Activated T-cell treated with anti-CD3 and anti-CD28 coated beads, Interleukin-2, amount 50 U/mL, for 24 hours (primary cell): ENCODE results near the gene NOL4.
"Not testable (repeated sequence)": the region's sequence is repeated elsewhere in the genome, so short reads cannot be mapped to it uniquely, and the experiment has no call there.

Experiments used
- DNase-seq: peaks from one replicate; pipeline ENCODE4 v3.0.0-alpha.2; 2020
- H3K27ac Mint-ChIP-seq: 2 replicates; pipeline ENCODE4 v1.8.0; 2020; ENCODE audit warnings: mild to moderate bottlenecking, mixed read lengths
- H3K27me3 Mint-ChIP-seq: 2 replicates; pipeline ENCODE4 v1.8.0; 2020; ENCODE audit warnings: mixed read lengths
- H3K36me3 Mint-ChIP-seq: 2 replicates; pipeline ENCODE4 v1.8.0; 2020; ENCODE audit warnings: low read depth, mixed read lengths
- H3K4me1 Mint-ChIP-seq: 2 replicates; pipeline ENCODE4 v1.8.0; 2020; ENCODE audit warnings: low read depth, mixed read lengths
- H3K4me3 Mint-ChIP-seq: 2 replicates; pipeline ENCODE4 v1.8.0; 2020; ENCODE audit warnings: mild to moderate bottlenecking, moderate library complexity, mixed read lengths
- H3K9me3 Mint-ChIP-seq: 2 replicates; pipeline ENCODE4 v1.8.0; 2020; ENCODE audit warnings: mixed read lengths

NOL4 gene

GRCh38 chr18:34224423-34225217 is at the start of gene NOL4:
Gene NOL4, minus strand, starts transcription at chr18:34224913. Its CDS starts 1,660 bp downstream, at chr18:34223253.
- no peak within 1 kb of the TSS for H3K4me3 Mint-ChIP-seq
- H3K9me3 Mint-ChIP-seq: peaks cover 2% of the 10 kb centered on the region
- H3K27ac Mint-ChIP-seq: no peak within 1 kb of the TSS
- peaks cover 45% of the 10 kb centered on the region for H3K27me3 Mint-ChIP-seq
- DNase-seq: no peak
- H3K4me1 Mint-ChIP-seq: peaks cover 5% of the 10 kb centered on the region
- no peaks in the 10 kb centered on the region for H3K36me3 Mint-ChIP-seq

- not testable (repeated sequence) for H3K27ac Mint-ChIP-seq, H3K36me3 Mint-ChIP-seq, H3K4me1 Mint-ChIP-seq, H3K27me3 Mint-ChIP-seq, H3K4me3 Mint-ChIP-seq, DNase-seq
- H3K9me3 Mint-ChIP-seq: peaks cover 23% of the 10 kb centered on the region
Observed at GRCh38 chr18:34266029-34266428, 41.3 kb upstream of the NOL4 start.

GRCh38 chr18:34261865-34262780 is 37.4 kb upstream of the NOL4 start:
- Mint-ChIP-seq H3K36me3 (no peaks in the 10 kb centered on the region), H3K9me3 (peaks cover 26% of the 10 kb centered on the region), H3K4me1 (no peaks in the 10 kb centered on the region), H3K27me3 (no peaks in the 10 kb centered on the region), H3K27ac (no peak overlapping the region), H3K4me3 (no peak overlapping the region)
- DNase-seq: no peak

GRCh38 chr18:34258176-34258575 is 33.5 kb upstream of the NOL4 start:
- peaks cover 15% of the 10 kb centered on the region for H3K9me3 Mint-ChIP-seq
- DNase-seq: no peak
- no peaks in the 10 kb centered on the region for H3K36me3 Mint-ChIP-seq
- no peak overlapping the region for H3K27ac Mint-ChIP-seq
- no peaks in the 10 kb centered on the region for H3K27me3 Mint-ChIP-seq
- H3K4me1 Mint-ChIP-seq: no peaks in the 10 kb centered on the region
- no peak overlapping the region for H3K4me3 Mint-ChIP-seq

- H3K36me3 Mint-ChIP-seq: no peaks in the 10 kb centered on the region
- no peaks in the 10 kb centered on the region for H3K4me1 Mint-ChIP-seq
- no peak overlapping the region for H3K27ac Mint-ChIP-seq
- DNase-seq: no peak
- H3K9me3 Mint-ChIP-seq: peaks cover 23% of the 10 kb centered on the region
- H3K4me3 Mint-ChIP-seq: no peak overlapping the region
- H3K27me3 Mint-ChIP-seq: no peaks in the 10 kb centered on the region
Observed at GRCh38 chr18:34251919-34252318, 27.2 kb upstream of the NOL4 start.

GRCh38 chr18:34248727-34249126 is 24.0 kb upstream of the NOL4 start:
- DNase-seq: no peak
- no peaks in the 10 kb centered on the region for H3K4me1 Mint-ChIP-seq
- H3K36me3 Mint-ChIP-seq: no peaks in the 10 kb centered on the region
- no peak overlapping the region for H3K27ac Mint-ChIP-seq
- H3K9me3 Mint-ChIP-seq: peaks cover 28% of the 10 kb centered on the region
- no peak overlapping the region for H3K4me3 Mint-ChIP-seq
- no peaks in the 10 kb centered on the region for H3K27me3 Mint-ChIP-seq

GRCh38 chr18:34242739-34243138 is 18.0 kb upstream of the NOL4 start:
- H3K27me3 Mint-ChIP-seq: no peaks in the 10 kb centered on the region
- no peaks in the 10 kb centered on the region for H3K36me3 Mint-ChIP-seq
- H3K4me3 Mint-ChIP-seq: no peak overlapping the region
- no peak overlapping the region for H3K27ac Mint-ChIP-seq
- no peak for DNase-seq
- H3K4me1 Mint-ChIP-seq: no peaks in the 10 kb centered on the region
- H3K9me3 Mint-ChIP-seq: peaks cover 34% of the 10 kb centered on the region

- H3K36me3 Mint-ChIP-seq, H3K27me3 Mint-ChIP-seq, H3K4me1 Mint-ChIP-seq, H3K4me3 Mint-ChIP-seq, DNase-seq, H3K27ac Mint-ChIP-seq, H3K9me3 Mint-ChIP-seq: not testable (repeated sequence)
Observed at GRCh38 chr18:34233781-34234388, 9.2 kb upstream of the NOL4 start.

- Mint-ChIP-seq H3K4me3 (no peak overlapping the region), H3K9me3 (peaks cover 2% of the 10 kb centered on the region), H3K27ac (no peak overlapping the region), H3K4me1 (peaks cover 5% of the 10 kb centered on the region), H3K27me3 (peaks cover 40% of the 10 kb centered on the region), H3K36me3 (no peaks in the 10 kb centered on the region)
- no peak for DNase-seq
Observed at GRCh38 chr18:34225218-34225553, 473 bp upstream of the NOL4 start.

GRCh38 chr18:34223893-34224422 is 755 bp downstream of the NOL4 start:
- H3K9me3 Mint-ChIP-seq: peaks cover 2% of the 10 kb centered on the region
- H3K4me1 Mint-ChIP-seq: peaks cover 5% of the 10 kb centered on the region
- no peak overlapping the region for H3K4me3 Mint-ChIP-seq
- no peak overlapping the region for H3K27ac Mint-ChIP-seq
- no peak for DNase-seq
- no peaks in the 10 kb centered on the region for H3K36me3 Mint-ChIP-seq
- H3K27me3 Mint-ChIP-seq: peaks cover 45% of the 10 kb centered on the region

- Mint-ChIP-seq H3K4me1 (peaks cover 5% of the 10 kb centered on the region), H3K27ac (no peak overlapping the region), H3K9me3 (peaks cover 2% of the 10 kb centered on the region), H3K4me3 (no peak overlapping the region), H3K27me3 (peaks cover 45% of the 10 kb centered on the region), H3K36me3 (no peaks in the 10 kb centered on the region)
- no peak for DNase-seq
Observed at GRCh38 chr18:34223164-34223892, 1.4 kb downstream of the NOL4 start.

GRCh38 chr18:34222307-34223163 is 2.2 kb downstream of the NOL4 start:
- H3K4me1 Mint-ChIP-seq: peaks cover 5% of the 10 kb centered on the region
- no peaks in the 10 kb centered on the region for H3K36me3 Mint-ChIP-seq
- no peak overlapping the region for H3K27ac Mint-ChIP-seq
- no peak overlapping the region for H3K4me3 Mint-ChIP-seq
- peaks cover 2% of the 10 kb centered on the region for H3K9me3 Mint-ChIP-seq
- peaks cover 45% of the 10 kb centered on the region for H3K27me3 Mint-ChIP-seq
- DNase-seq: no peak

- no peaks in the 10 kb centered on the region for H3K36me3 Mint-ChIP-seq
- peaks cover 45% of the 10 kb centered on the region for H3K27me3 Mint-ChIP-seq
- H3K27ac Mint-ChIP-seq: no peak overlapping the region
- H3K4me3 Mint-ChIP-seq: no peak overlapping the region
- peaks cover 5% of the 10 kb centered on the region for H3K4me1 Mint-ChIP-seq
- no peak for DNase-seq
- H3K9me3 Mint-ChIP-seq: peaks cover 2% of the 10 kb centered on the region
Observed at GRCh38 chr18:34221971-34222306, 2.8 kb downstream of the NOL4 start.
